ENCODE results near the gene ZNF532.

Gene ZNF532

GRCh38 chr18:59011289-59011688, 146.6 kb downstream of the ZNF532 start:
- TF ChIP-seq CTCF (IDR thresholded peaks at IDR 0.05; ENCODE audit: low read length) (no peak), EZH2 (IDR thresholded peaks at IDR 0.05; ENCODE audit: borderline replicate concordance, low read length) (no peak)
- Histone ChIP-seq H3K27me3 (ENCODE audit: insufficient read depth, low read length) (no peaks in the 10 kb centered on the region), H3K4me2 (ENCODE audit: low read length) (no peak overlapping the region), H3K9me2 (ENCODE audit: low read depth, low read length) (no peaks in the 10 kb centered on the region), H3K4me3 (ENCODE audit: low read depth, low read length, poor library complexity, severe bottlenecking) (no peak overlapping the region), H4K20me1 (ENCODE audit: insufficient read depth, low read length) (no peaks in the 10 kb centered on the region), H3K79me2 (ENCODE audit: insufficient read depth, low read length) (no peaks in the 10 kb centered on the region), H3K4me1 (ENCODE audit: insufficient read depth, low read length, severe bottlenecking) (peaks cover 28% of the 10 kb centered on the region), H3K9ac (ENCODE audit: low read length) (no peak overlapping the region), H2AFZ (ENCODE audit: low read length) (no peak overlapping the region), H3K36me3 (ENCODE audit: insufficient read depth, low read length) (no peaks in the 10 kb centered on the region), H3F3A (ENCODE audit: insufficient read depth, low read length) (no peaks in the 10 kb centered on the region), H3K27ac (ENCODE audit: low read depth, low read length, poor library complexity, severe bottlenecking) (no peak overlapping the region), H3K9me3 (ENCODE audit: low read length) (no peaks in the 10 kb centered on the region)

- H3K4me2 ChIP-seq (ENCODE audit: low read length), result no peak overlapping the region
- peaks cover 28% of the 10 kb centered on the region for H3K4me1 ChIP-seq (ENCODE audit: insufficient read depth, low read length, severe bottlenecking)
- no peaks in the 10 kb centered on the region for H3K27me3 ChIP-seq (ENCODE audit: insufficient read depth, low read length)
- no peaks in the 10 kb centered on the region for H3F3A ChIP-seq (ENCODE audit: insufficient read depth, low read length)
- H4K20me1 ChIP-seq (ENCODE audit: insufficient read depth, low read length), result no peaks in the 10 kb centered on the region
- no peak overlapping the region for H3K27ac ChIP-seq (ENCODE audit: low read depth, low read length, poor library complexity, severe bottlenecking)
- no peaks in the 10 kb centered on the region for H3K9me2 ChIP-seq (ENCODE audit: low read depth, low read length)
- no peak overlapping the region for H3K4me3 ChIP-seq (ENCODE audit: low read depth, low read length, poor library complexity, severe bottlenecking)
- no peak overlapping the region for H2AFZ ChIP-seq (ENCODE audit: low read length)
- no peaks in the 10 kb centered on the region for H3K9me3 ChIP-seq (ENCODE audit: low read length)
- no peaks in the 10 kb centered on the region for H3K79me2 ChIP-seq (ENCODE audit: insufficient read depth, low read length)
- no peaks in the 10 kb centered on the region for H3K36me3 ChIP-seq (ENCODE audit: insufficient read depth, low read length)
- TF ChIP-seq CTCF (IDR thresholded peaks at IDR 0.05; ENCODE audit: low read length) (no peak), EZH2 (IDR thresholded peaks at IDR 0.05; ENCODE audit: borderline replicate concordance, low read length) (no peak)
- no peak overlapping the region for H3K9ac ChIP-seq (ENCODE audit: low read length)
Observed at GRCh38 chr18:59011786-59012185, 147.1 kb downstream of the ZNF532 start.

- Histone ChIP-seq H3K9ac (ENCODE audit: low read length) (no peak overlapping the region), H3K4me3 (ENCODE audit: low read depth, low read length, poor library complexity, severe bottlenecking) (no peak overlapping the region), H3K4me1 (ENCODE audit: insufficient read depth, low read length, severe bottlenecking) (peaks cover 26% of the 10 kb centered on the region), H3F3A (ENCODE audit: insufficient read depth, low read length) (no peaks in the 10 kb centered on the region), H3K27ac (ENCODE audit: low read depth, low read length, poor library complexity, severe bottlenecking) (no peak overlapping the region), H3K9me2 (ENCODE audit: low read depth, low read length) (no peaks in the 10 kb centered on the region), H3K4me2 (ENCODE audit: low read length) (no peak overlapping the region), H4K20me1 (ENCODE audit: insufficient read depth, low read length) (no peaks in the 10 kb centered on the region), H3K9me3 (ENCODE audit: low read length) (peaks cover 8% of the 10 kb centered on the region), H3K79me2 (ENCODE audit: insufficient read depth, low read length) (no peaks in the 10 kb centered on the region), H3K36me3 (ENCODE audit: insufficient read depth, low read length) (no peaks in the 10 kb centered on the region), H3K27me3 (ENCODE audit: insufficient read depth, low read length) (no peaks in the 10 kb centered on the region), H2AFZ (ENCODE audit: low read length) (no peak overlapping the region)
- TF ChIP-seq CTCF (IDR thresholded peaks at IDR 0.05; ENCODE audit: low read length) (no peak), EZH2 (IDR thresholded peaks at IDR 0.05; ENCODE audit: borderline replicate concordance, low read length) (no peak)
Observed at GRCh38 chr18:59012815-59013705, 148.4 kb downstream of the ZNF532 start.

All from OCI-LY1 (cell line).